ENCODE results near the gene ACTMAP. TPM values are rescaled to one million over a fixed set of nuclear protein-coding genes. Genes with fewer than 3 reads are reported as not detected.

ACTMAP gene
- total RNA-seq, 1 donor from 2014 or later: under 0.01 TPM

- no peak overlapping the region for H3K9ac ChIP-seq (ENCODE audit: low read depth in 1 of 3, low read length in 3 of 3)
- H3K4me3 ChIP-seq (ENCODE audit: low read length in 3 of 3): no peak overlapping the region
- H3K36me3 ChIP-seq (ENCODE audit: control insufficient read depth in 3 of 3, insufficient read depth in 3 of 3, low read length in 3 of 3): peaks cover 27 to 38% (median 27%) of the 10 kb centered on the region in 3 donors
- no peaks in the 10 kb centered on the region for H3K9me3 ChIP-seq (ENCODE audit: control insufficient read depth in 3 of 3, low read length in 3 of 3)
- no peaks in the 10 kb centered on the region for H3K27me3 ChIP-seq (ENCODE audit: control insufficient read depth in 3 of 3, insufficient read depth in 3 of 3, low read length in 3 of 3)
- H3K27ac ChIP-seq (ENCODE audit: low read depth, low read length): no peak overlapping the region
- H3K4me1 ChIP-seq (ENCODE audit: control insufficient read depth in 3 of 3, insufficient read depth in 3 of 3, low read length in 3 of 3): peaks cover 10 to 19% (median 18%) of the 10 kb centered on the region in 3 donors
Observed at GRCh38 chr19:40724315-40724714, 26.0 kb downstream of the ACTMAP start.

- peaks cover 11 to 25% (median 23%) of the 10 kb centered on the region in 3 donors for H3K4me1 ChIP-seq (ENCODE audit: control insufficient read depth in 3 of 3, insufficient read depth in 3 of 3, low read length in 3 of 3)
- H3K27me3 ChIP-seq (ENCODE audit: control insufficient read depth in 3 of 3, insufficient read depth in 3 of 3, low read length in 3 of 3): no peaks in the 10 kb centered on the region
- H3K4me3 ChIP-seq (ENCODE audit: low read length in 3 of 3): no peak overlapping the region
- H3K27ac ChIP-seq (ENCODE audit: low read depth, low read length): no peak overlapping the region
- peaks cover 23 to 34% (median 27%) of the 10 kb centered on the region in 3 donors for H3K36me3 ChIP-seq (ENCODE audit: control insufficient read depth in 3 of 3, insufficient read depth in 3 of 3, low read length in 3 of 3)
- no peaks in the 10 kb centered on the region for H3K9me3 ChIP-seq (ENCODE audit: control insufficient read depth in 3 of 3, low read length in 3 of 3)
- H3K9ac ChIP-seq (ENCODE audit: low read depth in 1 of 3, low read length in 3 of 3): no peak overlapping the region
Observed at GRCh38 chr19:40723661-40724254, 26.5 kb downstream of the ACTMAP start.

GRCh38 chr19:40721936-40722661, 28.2 kb downstream of the ACTMAP start:
- H3K4me3 ChIP-seq (ENCODE audit: low read length in 3 of 3): no peak overlapping the region
- H3K9ac ChIP-seq (ENCODE audit: low read depth in 1 of 3, low read length in 3 of 3): peak overlapping the region in 1 of 3 donors; percentile 20
- no peaks in the 10 kb centered on the region for H3K27me3 ChIP-seq (ENCODE audit: control insufficient read depth in 3 of 3, insufficient read depth in 3 of 3, low read length in 3 of 3)
- peaks cover 25 to 39% (median 38%) of the 10 kb centered on the region in 3 donors for H3K4me1 ChIP-seq (ENCODE audit: control insufficient read depth in 3 of 3, insufficient read depth in 3 of 3, low read length in 3 of 3)
- peaks cover 14 to 22% (median 16%) of the 10 kb centered on the region in 3 donors for H3K36me3 ChIP-seq (ENCODE audit: control insufficient read depth in 3 of 3, insufficient read depth in 3 of 3, low read length in 3 of 3)
- H3K27ac ChIP-seq (ENCODE audit: low read depth, low read length): no peak overlapping the region
- H3K9me3 ChIP-seq (ENCODE audit: control insufficient read depth in 3 of 3, low read length in 3 of 3): no peaks in the 10 kb centered on the region

GRCh38 chr19:40721140-40721486, 29.2 kb downstream of the ACTMAP start:
- no peaks in the 10 kb centered on the region for H3K9me3 ChIP-seq (ENCODE audit: control insufficient read depth in 3 of 3, low read length in 3 of 3)
- H3K36me3 ChIP-seq (ENCODE audit: control insufficient read depth in 3 of 3, insufficient read depth in 3 of 3, low read length in 3 of 3): peaks cover 7 to 15% (median 8%) of the 10 kb centered on the region in 3 donors
- no peak overlapping the region for H3K9ac ChIP-seq (ENCODE audit: low read depth in 1 of 3, low read length in 3 of 3)
- peak overlapping the region; percentile 96 for H3K27ac ChIP-seq (ENCODE audit: low read depth, low read length)
- H3K27me3 ChIP-seq (ENCODE audit: control insufficient read depth in 3 of 3, insufficient read depth in 3 of 3, low read length in 3 of 3): no peaks in the 10 kb centered on the region
- peaks cover 30 to 44% (median 42%) of the 10 kb centered on the region in 3 donors for H3K4me1 ChIP-seq (ENCODE audit: control insufficient read depth in 3 of 3, insufficient read depth in 3 of 3, low read length in 3 of 3)
- peak overlapping the region in 1 of 3 donors; percentile 59 for H3K4me3 ChIP-seq (ENCODE audit: low read length in 3 of 3)

- peaks cover 44 to 58% (median 57%) of the 10 kb centered on the region in 3 donors for H3K4me1 ChIP-seq (ENCODE audit: control insufficient read depth in 3 of 3, insufficient read depth in 3 of 3, low read length in 3 of 3)
- H3K36me3 ChIP-seq (ENCODE audit: control insufficient read depth in 3 of 3, insufficient read depth in 3 of 3, low read length in 3 of 3): peaks cover 0 to 7% (median 0%) of the 10 kb centered on the region in 3 donors
- H3K9me3 ChIP-seq (ENCODE audit: control insufficient read depth in 3 of 3, low read length in 3 of 3): no peaks in the 10 kb centered on the region
- H3K27me3 ChIP-seq (ENCODE audit: control insufficient read depth in 3 of 3, insufficient read depth in 3 of 3, low read length in 3 of 3): no peaks in the 10 kb centered on the region
- peak overlapping the region; percentile 96 for H3K27ac ChIP-seq (ENCODE audit: low read depth, low read length)
- peak overlapping the region; percentile 76 to 96 (median 91) for H3K4me3 ChIP-seq (ENCODE audit: low read length in 3 of 3)
- peak overlapping the region; percentile 94 to 99 (median 94) for H3K9ac ChIP-seq (ENCODE audit: low read depth in 1 of 3, low read length in 3 of 3)
Observed at GRCh38 chr19:40719414-40719894, 30.8 kb downstream of the ACTMAP start.

GRCh38 chr19:40718774-40719391, 31.4 kb downstream of the ACTMAP start:
- H3K27ac ChIP-seq (ENCODE audit: low read depth, low read length): peak overlapping the region; percentile 96
- H3K9ac ChIP-seq (ENCODE audit: low read depth in 1 of 3, low read length in 3 of 3): peak overlapping the region; percentile 94 to 99 (median 94)
- no peaks in the 10 kb centered on the region for H3K27me3 ChIP-seq (ENCODE audit: control insufficient read depth in 3 of 3, insufficient read depth in 3 of 3, low read length in 3 of 3)
- H3K9me3 ChIP-seq (ENCODE audit: control insufficient read depth in 3 of 3, low read length in 3 of 3): no peaks in the 10 kb centered on the region
- H3K4me1 ChIP-seq (ENCODE audit: control insufficient read depth in 3 of 3, insufficient read depth in 3 of 3, low read length in 3 of 3): peaks cover 47 to 61% (median 57%) of the 10 kb centered on the region in 3 donors
- peak overlapping the region; percentile 76 to 96 (median 91) for H3K4me3 ChIP-seq (ENCODE audit: low read length in 3 of 3)
- peaks cover 0 to 3% (median 0%) of the 10 kb centered on the region in 3 donors for H3K36me3 ChIP-seq (ENCODE audit: control insufficient read depth in 3 of 3, insufficient read depth in 3 of 3, low read length in 3 of 3)

GRCh38 chr19:40717880-40718773, 32.1 kb downstream of the ACTMAP start:
- Histone ChIP-seq H3K4me3 (ENCODE audit: low read length in 3 of 3) (peak overlapping the region; percentile 76 to 96 (median 91)), H3K27ac (ENCODE audit: low read depth, low read length) (peak overlapping the region; percentile 96), H3K9ac (ENCODE audit: low read depth in 1 of 3, low read length in 3 of 3) (peak overlapping the region; percentile 94 to 99 (median 94)), H3K36me3 (ENCODE audit: control insufficient read depth in 3 of 3, insufficient read depth in 3 of 3, low read length in 3 of 3) (no peaks in the 10 kb centered on the region), H3K27me3 (ENCODE audit: control insufficient read depth in 3 of 3, insufficient read depth in 3 of 3, low read length in 3 of 3) (no peaks in the 10 kb centered on the region), H3K9me3 (ENCODE audit: control insufficient read depth in 3 of 3, low read length in 3 of 3) (no peaks in the 10 kb centered on the region), H3K4me1 (ENCODE audit: control insufficient read depth in 3 of 3, insufficient read depth in 3 of 3, low read length in 3 of 3) (peaks cover 47 to 61% (median 57%) of the 10 kb centered on the region in 3 donors)

GRCh38 chr19:40717325-40717879, 32.9 kb downstream of the ACTMAP start:
- H3K9me3 ChIP-seq (ENCODE audit: control insufficient read depth in 3 of 3, low read length in 3 of 3): no peaks in the 10 kb centered on the region
- H3K27ac ChIP-seq (ENCODE audit: low read depth, low read length): peak overlapping the region; percentile 96
- H3K9ac ChIP-seq (ENCODE audit: low read depth in 1 of 3, low read length in 3 of 3): peak overlapping the region; percentile 94 to 99 (median 94)
- no peaks in the 10 kb centered on the region for H3K27me3 ChIP-seq (ENCODE audit: control insufficient read depth in 3 of 3, insufficient read depth in 3 of 3, low read length in 3 of 3)
- peaks cover 0 to 4% (median 4%) of the 10 kb centered on the region in 3 donors for H3K36me3 ChIP-seq (ENCODE audit: control insufficient read depth in 3 of 3, insufficient read depth in 3 of 3, low read length in 3 of 3)
- H3K4me3 ChIP-seq (ENCODE audit: low read length in 3 of 3): peak overlapping the region; percentile 76 to 96 (median 91)
- H3K4me1 ChIP-seq (ENCODE audit: control insufficient read depth in 3 of 3, insufficient read depth in 3 of 3, low read length in 3 of 3): peaks cover 46 to 61% (median 57%) of the 10 kb centered on the region in 3 donors
